ENCODE results near the gene KCNK3. TPM values are rescaled to one million over a fixed set of nuclear protein-coding genes. Genes with fewer than 3 reads are reported as not detected.
A peak's percentile ranks its signal among the peaks of the same experiment; 100 is the strongest.

KCNK3 gene
- polyA plus RNA-seq, 1 donor (not counting 4 experiments of a cell fraction or from before 2014, with no cell fraction given): not detected

DNA sequence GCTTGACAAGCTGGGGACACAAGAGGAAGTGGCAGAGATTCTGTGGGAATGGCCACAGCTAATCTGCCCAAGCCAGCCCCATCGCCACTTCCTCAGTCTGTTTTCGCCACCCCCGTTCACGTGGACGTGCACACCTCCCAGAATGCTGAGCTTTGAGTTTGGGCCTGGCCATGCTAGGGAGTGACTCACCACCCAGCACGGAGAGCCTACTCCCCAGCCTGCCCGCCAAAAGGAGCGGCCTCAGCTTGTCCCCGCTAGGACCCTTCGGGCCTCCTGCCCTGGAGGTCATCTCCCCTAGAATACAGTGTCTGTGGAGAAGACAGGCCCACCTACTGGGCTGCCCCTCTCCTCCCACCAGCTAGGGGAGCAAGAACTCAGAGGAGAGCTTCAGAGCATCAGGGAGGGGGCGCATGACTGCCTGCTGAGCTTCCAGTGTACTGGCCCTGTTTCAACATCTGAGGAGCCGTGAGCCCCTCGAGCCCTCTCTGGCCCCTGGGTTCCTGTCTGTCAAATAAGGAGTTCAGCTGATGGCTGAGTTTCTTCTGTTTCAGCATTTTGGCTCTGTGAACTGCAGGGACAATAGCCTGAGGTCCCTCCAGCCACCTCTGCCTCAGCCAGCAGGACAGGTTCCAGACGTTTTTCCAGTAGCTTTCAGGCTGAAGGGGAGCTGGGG lies 76.7 kb downstream of the KCNK3 start:
- H3K79me2 ChIP-seq (ENCODE audit: control insufficient read depth, insufficient read depth, low read length): peaks cover 82% of the 10 kb centered on the region
- FAIRE-seq: no peak
- peak overlapping the region; percentile 60 for H3K9ac ChIP-seq (ENCODE audit: control insufficient read depth, extremely low read depth, insufficient read depth, low read length)
- no peaks in the 10 kb centered on the region for H3K9me3 ChIP-seq (ENCODE audit: control insufficient read depth, low read depth, low read length)
- DNase-seq (ENCODE audit: low read depth, low spot score): no peak
- H4K20me1 ChIP-seq (ENCODE audit: control insufficient read depth, extremely low read depth, insufficient read depth, low read length): peaks cover 15% of the 10 kb centered on the region
- no peak overlapping the region for H2AFZ ChIP-seq (ENCODE audit: control insufficient read depth, low read length)
- dilution Hi-C loops (cut with MboI; ENCODE audit: extremely low pct_ligation_motif_present, low sequenced_read_pairs): no loop called here
- H3K4me2 ChIP-seq (ENCODE audit: control insufficient read depth, extremely low read depth, insufficient read depth, low read depth, low read length): peak overlapping the region; percentile 63
- peak overlapping the region; percentile 76 for H3K27ac ChIP-seq (ENCODE audit: control insufficient read depth, insufficient read depth, low read length)
- H3K9me1 ChIP-seq (ENCODE audit: control insufficient read depth, extremely low read depth, insufficient read depth, low read length): peaks cover 7% of the 10 kb centered on the region
- TF ChIP-seq, protein P1, sequence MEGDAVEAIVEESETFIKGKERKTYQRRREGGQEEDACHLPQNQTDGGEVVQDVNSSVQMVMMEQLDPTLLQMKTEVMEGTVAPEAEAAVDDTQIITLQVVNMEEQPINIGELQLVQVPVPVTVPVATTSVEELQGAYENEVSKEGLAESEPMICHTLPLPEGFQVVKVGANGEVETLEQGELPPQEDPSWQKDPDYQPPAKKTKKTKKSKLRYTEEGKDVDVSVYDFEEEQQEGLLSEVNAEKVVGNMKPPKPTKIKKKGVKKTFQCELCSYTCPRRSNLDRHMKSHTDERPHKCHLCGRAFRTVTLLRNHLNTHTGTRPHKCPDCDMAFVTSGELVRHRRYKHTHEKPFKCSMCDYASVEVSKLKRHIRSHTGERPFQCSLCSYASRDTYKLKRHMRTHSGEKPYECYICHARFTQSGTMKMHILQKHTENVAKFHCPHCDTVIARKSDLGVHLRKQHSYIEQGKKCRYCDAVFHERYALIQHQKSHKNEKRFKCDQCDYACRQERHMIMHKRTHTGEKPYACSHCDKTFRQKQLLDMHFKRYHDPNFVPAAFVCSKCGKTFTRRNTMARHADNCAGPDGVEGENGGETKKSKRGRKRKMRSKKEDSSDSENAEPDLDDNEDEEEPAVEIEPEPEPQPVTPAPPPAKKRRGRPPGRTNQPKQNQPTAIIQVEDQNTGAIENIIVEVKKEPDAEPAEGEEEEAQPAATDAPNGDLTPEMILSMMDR (optimal IDR thresholded peaks at IDR 0.05 in 1 of 3, IDR thresholded peaks at IDR 0.05 in 1 of 3, conservative IDR thresholded peaks at IDR 0.05 in 1 of 3; ENCODE audit: extremely low read depth in 1 of 3, insufficient read depth in 2 of 3, low read length in 3 of 3): no peak
- no peak for TF ChIP-seq EZH2 (IDR thresholded peaks at IDR 0.05; ENCODE audit: low read length)
- peaks cover 67% of the 10 kb centered on the region for H3K4me1 ChIP-seq (ENCODE audit: control insufficient read depth, extremely low read depth, insufficient read depth, low read length)
- H3K4me3 ChIP-seq (ENCODE audit: control insufficient read depth in 2 of 3, extremely low read depth in 1 of 3, insufficient read depth in 2 of 3, low read depth in 1 of 3, low read length in 3 of 3): peak overlapping the region in 1 of 3 experiments; percentile 7
- H3K36me3 ChIP-seq (ENCODE audit: control insufficient read depth in 2 of 2, extremely low read depth in 1 of 2, insufficient read depth in 2 of 2, low read length in 2 of 2): peaks cover 5 to 9% of the 10 kb centered on the region in 2 experiments
- no peaks in the 10 kb centered on the region for H3K27me3 ChIP-seq (ENCODE audit: control insufficient read depth, extremely low read depth, insufficient read depth, low read length)

DNA sequence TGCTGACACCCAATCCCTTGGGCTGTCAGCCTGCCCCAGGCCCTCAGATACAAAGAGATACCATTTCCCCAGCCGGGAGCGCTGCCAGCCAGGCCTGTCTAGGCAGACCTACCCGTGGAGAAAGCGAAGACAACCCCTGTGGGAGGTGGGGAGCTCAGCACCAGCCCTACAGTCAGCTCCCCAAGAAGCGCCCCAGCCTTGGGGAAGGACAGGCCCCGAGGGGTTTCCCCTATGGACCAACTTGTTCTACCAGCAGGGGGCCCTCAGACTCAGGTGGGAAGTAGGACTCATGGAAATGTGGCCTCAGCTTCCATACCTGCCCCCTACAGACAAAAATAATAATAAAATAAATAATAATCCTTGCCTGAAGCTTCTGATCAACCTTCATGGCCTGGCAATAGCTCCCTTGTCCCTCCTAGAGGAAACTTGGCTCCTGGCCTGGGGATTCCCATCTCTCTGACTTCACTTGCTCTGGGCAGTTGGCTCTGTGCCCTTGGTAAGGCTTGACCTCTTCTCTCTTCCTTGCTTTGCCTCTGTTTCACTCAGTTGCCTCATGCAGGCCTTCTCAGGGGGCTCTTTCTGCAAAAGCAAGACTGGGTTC lies 78.6 kb downstream of the KCNK3 start:
- TF ChIP-seq, protein P1 (optimal IDR thresholded peaks at IDR 0.05 in 1 of 3, IDR thresholded peaks at IDR 0.05 in 1 of 3, conservative IDR thresholded peaks at IDR 0.05 in 1 of 3; ENCODE audit: extremely low read depth in 1 of 3, insufficient read depth in 2 of 3, low read length in 3 of 3): peak; percentile 45 to 69 (median 61)
- no peak for TF ChIP-seq EZH2 (IDR thresholded peaks at IDR 0.05; ENCODE audit: low read length)
- Histone ChIP-seq H3K27ac (ENCODE audit: control insufficient read depth, insufficient read depth, low read length) (peak overlapping the region; percentile 60), H3K9me3 (ENCODE audit: control insufficient read depth, low read depth, low read length) (no peaks in the 10 kb centered on the region), H3K27me3 (ENCODE audit: control insufficient read depth, extremely low read depth, insufficient read depth, low read length) (no peaks in the 10 kb centered on the region), H3K9ac (ENCODE audit: control insufficient read depth, extremely low read depth, insufficient read depth, low read length) (no peak overlapping the region), H3K4me3 (ENCODE audit: control insufficient read depth in 2 of 3, extremely low read depth in 1 of 3, insufficient read depth in 2 of 3, low read depth in 1 of 3, low read length in 3 of 3) (peak overlapping the region in 2 of 3 experiments; percentile 27 to 29), H4K20me1 (ENCODE audit: control insufficient read depth, extremely low read depth, insufficient read depth, low read length) (peaks cover 22% of the 10 kb centered on the region), H3K4me1 (ENCODE audit: control insufficient read depth, extremely low read depth, insufficient read depth, low read length) (peaks cover 60% of the 10 kb centered on the region), H2AFZ (ENCODE audit: control insufficient read depth, low read length) (no peak overlapping the region), H3K9me1 (ENCODE audit: control insufficient read depth, extremely low read depth, insufficient read depth, low read length) (peaks cover 8% of the 10 kb centered on the region), H3K36me3 (ENCODE audit: control insufficient read depth in 2 of 2, extremely low read depth in 1 of 2, insufficient read depth in 2 of 2, low read length in 2 of 2) (peaks cover 20 to 25% of the 10 kb centered on the region in 2 experiments), H3K4me2 (ENCODE audit: control insufficient read depth, extremely low read depth, insufficient read depth, low read depth, low read length) (peak overlapping the region; percentile 66), H3K79me2 (ENCODE audit: control insufficient read depth, insufficient read depth, low read length) (peaks cover 76% of the 10 kb centered on the region)
- no peak for FAIRE-seq
- dilution Hi-C loops (cut with MboI; ENCODE audit: extremely low pct_ligation_motif_present, low sequenced_read_pairs): no loop called here
- DNase-seq (ENCODE audit: low read depth, low spot score): peak; percentile 80
